ENCODE measurements around the gene CADM2.

The CADM2 gene

GRCh38 chr3:86104154-86104553 is 1145.4 kb downstream of the CADM2 start:
- no peak for DNase-seq (ENCODE audit: low read depth in 1 of 2, low spot score in 1 of 2)

- no peak for DNase-seq (ENCODE audit: low read depth in 1 of 2, low spot score in 1 of 2)
Measured at GRCh38 chr3:86109434-86109833, 1150.6 kb downstream of the CADM2 start.

All from activated CD4-positive, alpha-beta T cell treated with anti-CD3 and anti-CD28 coated beads, Interleukin-2, amount 50 U/mL, for 24 hours (primary cell).